Effector memory CD8-positive, alpha-beta T cell (primary cell): ENCODE data around the gene PXK.

Source experiments
- ATAC-seq: fragments of 150-1000 bp; cut with Tn5 transposase; replicated peaks from 2 replicates; pipeline ENCODE4 v1.10.0; 2021; ENCODE audit warnings: mild to moderate bottlenecking, moderate library complexity
- DNase-seq, 3 experiments: peaks; one replicate each; pipeline ENCODE4 v3.0.0; 2021
- H3K27ac Mint-ChIP-seq, 2 donors: one replicate each; pipeline ENCODE4 v1.8.0; 2022; ENCODE audit warnings: mild to moderate bottlenecking in 2 of 2, mixed read lengths in 2 of 2, moderate library complexity in 2 of 2
- H3K27me3 Mint-ChIP-seq, 2 donors: one replicate each; pipeline ENCODE4 v1.8.0; 2022; ENCODE audit warnings: mixed read lengths in 2 of 2
- H3K36me3 Mint-ChIP-seq: one replicate; pipeline ENCODE4 v1.8.0; 2022; ENCODE audit warnings: mild to moderate bottlenecking, moderate library complexity, mixed read lengths; ENCODE audit not compliant: insufficient read depth
- H3K4me1 Mint-ChIP-seq, 2 donors: one replicate each; pipeline ENCODE4 v1.8.0; 2022; ENCODE audit warnings: low read depth in 2 of 2, mixed read lengths in 2 of 2
- H3K4me3 Mint-ChIP-seq, 2 donors: one replicate each; pipeline ENCODE4 v1.8.0; 2022; ENCODE audit warnings: mild to moderate bottlenecking in 2 of 2, mixed read lengths in 2 of 2, moderate library complexity in 2 of 2
- H3K9me3 Mint-ChIP-seq, 2 donors: one replicate each; pipeline ENCODE4 v1.8.0; 2022; ENCODE audit warnings: mixed read lengths in 2 of 2

The PXK gene

DNA sequence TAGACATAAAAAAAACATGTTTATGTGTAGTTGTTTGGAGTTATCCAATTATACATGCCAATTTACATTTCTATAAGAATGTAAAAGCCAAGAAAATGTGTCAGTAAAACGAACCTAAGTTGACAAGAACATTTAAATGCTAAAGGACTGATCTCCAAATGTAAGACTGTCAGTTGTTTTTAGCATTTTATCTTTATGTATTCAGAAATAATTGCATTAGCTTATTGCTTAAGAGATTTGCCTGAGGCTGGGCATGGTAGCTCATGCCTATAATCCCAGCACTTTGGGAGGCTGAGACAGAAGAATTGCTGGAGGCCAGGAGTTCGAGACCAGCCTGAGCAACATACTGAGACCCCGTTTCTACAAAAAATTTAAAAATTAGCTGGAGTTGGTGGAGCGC is 26.9 kb downstream of the PXK start:
- no peak overlapping the region for H3K27ac Mint-ChIP-seq
- ATAC-seq (no peak), DNase-seq (no peak)
- H3K9me3 Mint-ChIP-seq = no peaks in the 10 kb centered on the region
- no peak overlapping the region for H3K4me3 Mint-ChIP-seq
- H3K36me3 Mint-ChIP-seq = no peaks in the 10 kb centered on the region
- H3K4me1 Mint-ChIP-seq = peaks cover 7 to 13% of the 10 kb centered on the region in 2 donors
- H3K27me3 Mint-ChIP-seq = no peaks in the 10 kb centered on the region

DNA sequence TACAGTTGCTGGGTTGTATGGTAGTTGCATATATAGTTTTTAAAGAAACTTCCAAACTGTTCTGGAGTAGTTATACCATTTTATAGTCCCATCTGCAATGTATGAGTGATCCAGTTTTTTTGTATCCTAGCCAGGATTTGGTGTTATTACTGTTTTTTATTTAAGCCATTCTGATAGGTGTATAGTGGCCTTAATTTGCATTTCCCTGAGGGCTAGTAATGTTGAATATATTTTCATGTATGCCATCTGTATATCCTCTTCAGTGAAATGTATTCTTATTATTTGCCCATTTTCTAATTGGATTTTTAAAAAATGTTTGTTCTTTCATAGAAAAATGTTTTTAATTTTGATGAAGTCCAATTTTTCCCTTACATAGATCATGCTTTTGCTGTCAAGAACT is 29.2 kb downstream of the PXK start:
- no peak for DNase-seq
- no peak overlapping the region for H3K4me3 Mint-ChIP-seq
- no peaks in the 10 kb centered on the region for H3K36me3 Mint-ChIP-seq
- H3K9me3 Mint-ChIP-seq = no peaks in the 10 kb centered on the region
- no peaks in the 10 kb centered on the region for H3K27me3 Mint-ChIP-seq
- no peak overlapping the region for H3K27ac Mint-ChIP-seq
- H3K4me1 Mint-ChIP-seq = peaks cover 7 to 33% of the 10 kb centered on the region in 2 donors
- no peak for ATAC-seq

DNA sequence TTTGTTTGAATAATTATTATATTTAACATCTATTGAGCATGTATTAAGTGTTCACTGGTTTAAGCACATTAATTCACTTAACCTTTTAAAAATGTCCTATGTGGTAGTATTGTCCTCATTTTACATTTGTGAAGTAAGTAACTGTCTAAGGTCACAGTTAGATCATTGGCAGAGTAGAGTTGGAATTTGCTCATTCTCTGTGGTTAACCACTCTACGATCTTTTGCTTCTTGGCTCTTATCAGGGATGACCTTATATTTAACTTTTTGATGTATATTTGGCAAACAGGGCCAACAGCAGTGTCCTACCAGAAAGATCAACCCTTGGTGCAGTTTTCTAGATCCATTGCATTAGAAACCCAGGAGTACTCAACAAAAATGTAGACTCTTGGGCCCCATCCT is 34.0 kb downstream of the PXK start:
- Mint-ChIP-seq H3K36me3 (peaks cover 5% of the 10 kb centered on the region), H3K4me3 (no peak overlapping the region), H3K27ac (no peak overlapping the region), H3K27me3 (no peaks in the 10 kb centered on the region), H3K9me3 (no peaks in the 10 kb centered on the region), H3K4me1 (peaks cover 5 to 33% of the 10 kb centered on the region in 2 donors)
- DNase-seq = no peak
- no peak for ATAC-seq

DNA sequence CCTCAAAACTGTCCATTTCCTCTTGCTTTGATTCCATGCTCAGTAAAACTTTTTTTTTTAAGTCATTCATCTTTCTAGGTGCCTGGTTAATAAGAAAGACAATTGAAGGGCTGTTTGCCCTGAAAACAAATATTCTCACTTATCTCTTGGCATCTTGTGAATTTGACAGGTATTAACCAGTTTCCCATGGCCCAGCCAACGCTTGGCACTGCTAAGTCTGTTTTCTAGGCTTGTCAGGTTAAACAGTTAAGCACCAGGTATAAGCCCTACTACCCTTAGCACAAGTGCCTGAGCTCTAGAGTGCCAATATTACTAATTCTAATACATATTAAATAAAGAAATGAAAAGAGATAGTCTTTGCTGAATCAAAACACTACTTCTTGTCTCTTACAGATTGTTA is 36.3 kb downstream of the PXK start:
- peaks cover 5% of the 10 kb centered on the region for H3K36me3 Mint-ChIP-seq
- H3K4me3 Mint-ChIP-seq = no peak overlapping the region
- no peaks in the 10 kb centered on the region for H3K27me3 Mint-ChIP-seq
- peaks cover 5 to 27% of the 10 kb centered on the region in 2 donors for H3K4me1 Mint-ChIP-seq
- H3K27ac Mint-ChIP-seq = no peak overlapping the region
- no peaks in the 10 kb centered on the region for H3K9me3 Mint-ChIP-seq
- ATAC-seq = no peak
- DNase-seq = no peak

DNA sequence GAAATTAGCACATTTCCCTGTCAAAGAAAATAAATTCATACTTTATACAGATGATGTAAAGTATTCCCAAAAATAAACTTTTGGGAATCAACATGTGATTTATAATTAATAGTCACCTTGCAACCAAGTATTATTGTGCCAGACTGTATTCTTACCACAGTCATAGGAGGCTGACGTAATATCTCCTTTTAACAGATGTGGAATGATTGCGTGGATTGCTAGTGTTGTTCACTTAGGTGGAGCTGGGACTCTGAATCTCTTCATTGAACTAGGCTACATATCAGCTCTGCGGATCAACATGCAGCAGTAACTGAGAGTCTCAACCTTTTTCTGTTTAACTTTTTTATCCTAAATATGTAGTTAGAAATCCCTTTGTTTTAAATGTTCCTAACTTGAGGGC is 37.2 kb downstream of the PXK start:
- Mint-ChIP-seq H3K4me1 (peaks cover 4 to 22% of the 10 kb centered on the region in 2 donors), H3K27ac (no peak overlapping the region), H3K4me3 (no peak overlapping the region), H3K36me3 (peaks cover 7% of the 10 kb centered on the region), H3K27me3 (no peaks in the 10 kb centered on the region), H3K9me3 (no peaks in the 10 kb centered on the region)
- DNase-seq (no peak), ATAC-seq (no peak)

DNA sequence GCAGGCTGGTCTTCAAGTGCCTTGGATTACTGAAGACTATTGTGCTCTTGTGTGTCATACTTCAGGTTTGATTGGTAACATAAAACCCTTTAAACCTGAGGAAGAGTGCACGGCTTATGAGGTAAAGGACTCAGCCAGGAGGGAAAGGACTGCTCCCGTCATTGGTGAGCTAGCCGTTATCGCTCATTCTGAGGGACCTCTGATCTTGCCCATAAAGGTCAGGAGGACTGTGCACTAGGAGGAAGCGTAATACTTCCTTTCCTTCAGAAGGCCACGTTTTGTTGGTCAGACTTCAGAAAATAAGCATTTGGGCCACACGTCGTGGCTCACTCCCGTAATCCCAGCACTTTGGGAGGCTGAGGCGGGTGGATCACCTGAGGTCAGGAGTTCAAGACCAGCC is 37.7 kb downstream of the PXK start:
- DNase-seq (no peak), ATAC-seq (no peak)
- H3K4me3 Mint-ChIP-seq = no peak overlapping the region
- peaks cover 0 to 17% of the 10 kb centered on the region in 2 donors for H3K4me1 Mint-ChIP-seq
- H3K27me3 Mint-ChIP-seq = no peaks in the 10 kb centered on the region
- H3K27ac Mint-ChIP-seq = no peak overlapping the region
- no peaks in the 10 kb centered on the region for H3K9me3 Mint-ChIP-seq
- peaks cover 7% of the 10 kb centered on the region for H3K36me3 Mint-ChIP-seq

DNA sequence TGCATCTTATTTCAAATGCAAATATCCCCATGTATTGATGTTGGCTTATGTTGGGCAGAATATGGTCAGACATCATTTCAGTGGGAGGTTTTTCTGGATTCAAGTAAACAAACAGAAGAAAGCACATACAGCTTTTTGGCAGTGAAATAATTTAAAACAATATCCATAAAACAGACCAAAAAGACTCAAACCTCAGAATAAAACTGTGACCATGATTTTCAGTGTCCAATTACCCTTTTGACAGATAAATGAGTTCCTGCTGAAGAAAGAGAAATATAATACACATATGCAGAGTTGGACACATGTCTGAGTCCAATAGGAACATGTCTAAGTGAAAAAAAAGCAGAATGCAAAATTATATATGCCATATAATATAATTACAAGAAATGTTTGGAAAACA is 39.1 kb downstream of the PXK start:
- Mint-ChIP-seq H3K27me3 (no peaks in the 10 kb centered on the region), H3K27ac (no peak overlapping the region), H3K36me3 (peaks cover 7% of the 10 kb centered on the region), H3K9me3 (no peaks in the 10 kb centered on the region), H3K4me3 (no peak overlapping the region), H3K4me1 (peaks cover 0 to 5% of the 10 kb centered on the region in 2 donors)
- DNase-seq (no peak), ATAC-seq (no peak)

DNA sequence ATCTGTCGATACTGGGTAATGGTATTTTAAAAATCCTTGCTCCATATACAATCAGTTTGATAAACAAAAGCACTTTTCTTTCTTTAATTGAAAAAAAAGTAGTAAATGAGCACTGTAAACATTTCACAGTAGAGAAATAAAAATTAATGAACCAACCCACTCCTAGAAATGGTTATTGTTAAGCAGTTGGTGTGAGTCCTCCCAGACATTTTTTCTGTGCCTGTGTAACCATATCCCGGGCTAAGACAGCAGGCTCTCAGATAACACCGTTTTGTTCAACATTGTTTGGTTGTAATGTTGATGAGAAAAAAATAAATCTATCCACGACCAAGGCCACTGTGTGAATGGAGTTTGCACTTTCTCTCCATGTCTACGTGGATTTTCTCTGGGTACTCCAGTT is 42.6 kb downstream of the PXK start:
- ATAC-seq = no peak
- DNase-seq = no peak
- Mint-ChIP-seq H3K4me3 (no peak overlapping the region), H3K27me3 (no peaks in the 10 kb centered on the region), H3K36me3 (peaks cover 14% of the 10 kb centered on the region), H3K27ac (no peak overlapping the region), H3K4me1 (no peaks in the 10 kb centered on the region), H3K9me3 (no peaks in the 10 kb centered on the region)

DNA sequence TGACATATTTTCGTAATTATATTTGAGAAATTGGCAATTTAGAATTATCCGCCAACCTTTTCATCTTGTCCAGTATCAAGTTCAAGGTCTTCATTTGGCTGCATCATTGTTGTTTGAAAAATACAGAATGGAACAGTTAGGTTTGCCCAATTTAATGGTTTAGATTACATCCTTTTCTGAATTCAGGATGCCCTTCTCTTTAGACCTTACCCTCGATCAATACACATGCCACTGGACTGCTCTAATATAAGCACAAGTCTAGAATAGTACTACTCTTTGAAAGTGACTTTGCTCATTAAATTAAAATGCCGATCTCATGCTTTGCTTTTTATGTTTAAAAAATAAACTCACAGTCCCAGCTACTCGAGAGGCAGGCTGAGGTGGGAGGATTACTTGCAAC is 44.5 kb downstream of the PXK start:
- H3K27ac Mint-ChIP-seq = no peak overlapping the region
- peaks cover 10% of the 10 kb centered on the region for H3K36me3 Mint-ChIP-seq
- no peaks in the 10 kb centered on the region for H3K9me3 Mint-ChIP-seq
- ATAC-seq = no peak
- H3K4me3 Mint-ChIP-seq = no peak overlapping the region
- no peak for DNase-seq
- H3K4me1 Mint-ChIP-seq = no peaks in the 10 kb centered on the region
- no peaks in the 10 kb centered on the region for H3K27me3 Mint-ChIP-seq

DNA sequence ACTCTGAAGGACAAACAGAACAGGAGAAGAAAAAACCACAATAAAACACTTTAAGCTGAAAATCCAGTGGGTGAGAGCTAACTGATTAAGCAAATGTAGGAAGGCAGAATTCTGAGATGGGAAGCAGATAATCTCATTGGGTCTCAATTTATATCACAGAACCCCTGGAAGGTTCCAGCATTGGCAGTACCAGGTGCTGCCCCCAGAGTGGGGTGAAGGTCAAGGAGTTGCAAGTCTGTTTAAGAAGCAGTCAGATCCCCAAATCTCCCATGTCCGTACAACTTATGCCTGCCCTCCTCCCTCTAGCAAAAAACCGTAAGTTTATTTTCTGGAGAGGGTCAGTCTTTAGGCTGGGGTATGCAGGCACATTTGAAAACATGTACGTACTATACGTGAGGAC is 45.1 kb downstream of the PXK start:
- Mint-ChIP-seq H3K36me3 (peaks cover 14% of the 10 kb centered on the region), H3K4me1 (no peaks in the 10 kb centered on the region), H3K4me3 (no peak overlapping the region), H3K9me3 (no peaks in the 10 kb centered on the region), H3K27ac (no peak overlapping the region), H3K27me3 (no peaks in the 10 kb centered on the region)
- ATAC-seq = no peak
- DNase-seq = no peak

DNA sequence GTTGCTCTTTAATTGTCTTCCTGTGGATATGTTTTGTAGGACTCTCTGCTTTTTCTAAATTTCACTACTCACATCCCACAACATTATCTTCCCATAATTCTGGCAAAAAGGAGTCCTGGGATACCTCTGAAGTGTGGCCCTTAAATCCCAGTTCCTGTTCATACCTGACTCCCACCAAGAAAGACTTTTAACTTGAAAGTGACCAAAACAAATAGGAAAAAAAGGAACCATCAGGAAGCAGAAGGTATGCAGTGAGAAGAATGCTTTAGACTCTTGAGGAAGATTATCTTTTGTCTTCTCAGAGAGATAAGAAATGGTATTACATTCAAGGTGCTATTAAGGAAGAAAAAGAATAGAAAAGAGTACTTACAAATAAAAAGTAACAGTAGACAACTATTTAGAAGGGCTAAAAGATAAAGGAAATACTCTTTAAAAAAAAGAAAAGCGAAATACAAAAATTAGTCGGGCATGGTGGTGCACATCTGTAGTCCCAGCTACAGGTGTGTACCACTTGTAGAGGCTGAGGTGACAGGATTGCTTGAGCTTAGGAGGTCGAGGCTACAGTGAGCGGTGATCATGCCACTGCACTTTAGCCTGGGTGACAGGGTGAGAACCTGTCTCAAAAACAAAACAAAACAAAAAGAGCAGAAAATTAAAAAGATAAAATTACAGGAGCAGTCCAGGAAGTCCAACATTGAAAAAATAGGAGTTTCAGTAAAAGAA is 46.8 kb downstream of the PXK start:
- no peaks in the 10 kb centered on the region for H3K27me3 Mint-ChIP-seq
- DNase-seq = no peak
- H3K27ac Mint-ChIP-seq = no peak overlapping the region
- H3K9me3 Mint-ChIP-seq = no peaks in the 10 kb centered on the region
- no peak overlapping the region for H3K4me3 Mint-ChIP-seq
- peaks cover 15% of the 10 kb centered on the region for H3K36me3 Mint-ChIP-seq
- H3K4me1 Mint-ChIP-seq = no peaks in the 10 kb centered on the region
- ATAC-seq = no peak

DNA sequence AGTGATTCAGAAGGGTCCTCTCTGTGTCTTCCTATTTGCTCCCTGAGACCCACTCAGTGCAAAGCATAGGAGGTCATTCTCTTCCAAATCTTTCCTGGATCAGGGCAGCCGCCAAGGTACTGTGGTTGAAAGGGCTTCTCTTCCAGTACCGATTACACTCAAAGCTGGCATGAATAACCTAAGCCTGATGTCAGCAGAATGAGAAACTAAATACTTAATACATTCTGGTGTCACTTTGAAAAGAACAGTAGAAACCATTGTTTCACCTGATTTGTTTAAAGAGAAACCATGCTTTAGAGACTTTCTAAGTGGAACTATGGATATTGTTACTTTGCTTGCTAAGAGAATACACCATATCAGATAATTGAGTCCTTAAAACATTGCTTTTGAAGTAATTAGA is 50.8 kb downstream of the PXK start:
- Mint-ChIP-seq H3K27me3 (no peaks in the 10 kb centered on the region), H3K4me1 (peaks cover 6 to 7% of the 10 kb centered on the region in 2 donors), H3K36me3 (peaks cover 9% of the 10 kb centered on the region), H3K4me3 (no peak overlapping the region), H3K27ac (no peak overlapping the region), H3K9me3 (no peaks in the 10 kb centered on the region)
- ATAC-seq (no peak), DNase-seq (no peak)

DNA sequence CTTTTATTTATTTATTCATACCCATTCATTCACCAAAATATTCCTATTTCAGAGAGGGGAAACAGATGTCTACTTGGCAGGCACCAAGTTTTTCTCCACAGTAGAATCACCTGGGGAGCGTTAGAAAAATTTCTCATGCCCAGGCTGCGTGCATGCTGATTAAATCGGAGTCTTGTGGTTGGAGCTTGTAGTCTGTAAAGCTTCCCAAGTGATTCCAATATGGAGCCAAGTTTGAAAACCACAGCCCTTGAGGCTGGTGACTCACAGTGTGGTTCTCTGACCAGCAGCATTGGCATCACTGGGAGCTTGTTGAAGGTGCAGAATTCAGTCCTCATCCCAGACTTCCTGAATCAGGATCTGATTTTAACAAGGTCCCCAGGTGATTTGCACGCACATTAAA is 51.2 kb downstream of the PXK start:
- no peak overlapping the region for H3K4me3 Mint-ChIP-seq
- H3K4me1 Mint-ChIP-seq = peaks cover 6 to 7% of the 10 kb centered on the region in 2 donors
- ATAC-seq = no peak
- H3K27me3 Mint-ChIP-seq = no peaks in the 10 kb centered on the region
- H3K36me3 Mint-ChIP-seq = peaks cover 9% of the 10 kb centered on the region
- H3K9me3 Mint-ChIP-seq = no peaks in the 10 kb centered on the region
- H3K27ac Mint-ChIP-seq = no peak overlapping the region
- DNase-seq = no peak

DNA sequence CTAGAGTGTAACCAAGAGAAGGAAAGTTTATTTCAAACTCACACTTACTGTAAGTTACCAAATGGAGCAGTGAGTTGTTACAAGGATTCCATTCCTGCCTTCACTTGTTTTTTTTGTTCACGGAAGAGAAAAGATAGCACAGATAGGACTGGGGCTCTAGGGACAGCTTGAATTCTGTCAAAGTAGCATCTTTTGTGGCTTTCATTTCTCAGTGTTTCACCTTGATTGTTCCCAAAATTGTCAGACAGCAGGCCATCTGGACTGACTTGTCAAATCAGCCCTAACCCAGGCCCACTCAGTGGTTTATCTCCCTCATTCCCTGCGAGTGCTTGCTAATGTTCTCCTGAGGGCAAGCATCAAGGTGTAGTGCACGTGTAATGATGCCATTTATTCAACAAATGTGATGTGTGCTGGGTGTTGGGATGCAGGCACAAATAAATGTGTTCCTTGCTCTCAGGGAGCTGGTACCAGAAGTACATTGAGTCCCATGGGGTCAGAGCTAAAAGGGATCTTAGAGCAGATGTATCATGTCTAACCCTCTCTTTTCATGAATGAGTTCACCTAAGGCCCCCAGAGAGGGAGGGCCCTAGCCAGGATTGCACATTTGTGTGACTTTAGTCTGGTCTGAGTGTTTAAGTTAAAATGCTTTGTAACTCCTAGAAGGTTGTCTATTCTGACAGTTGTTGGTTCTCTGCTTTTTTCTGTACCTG is 51.8 kb downstream of the PXK start:
- H3K36me3 Mint-ChIP-seq = peaks cover 9% of the 10 kb centered on the region
- H3K9me3 Mint-ChIP-seq = no peaks in the 10 kb centered on the region
- no peak overlapping the region for H3K4me3 Mint-ChIP-seq
- no peaks in the 10 kb centered on the region for H3K27me3 Mint-ChIP-seq
- H3K4me1 Mint-ChIP-seq = peaks cover 6 to 7% of the 10 kb centered on the region in 2 donors
- peak overlapping the region in 1 of 2 donors; percentile 62 for H3K27ac Mint-ChIP-seq
- ATAC-seq (no peak), DNase-seq (no peak)
